SK-N-SH treated with all-trans-retinoic acid at 6 μM for 48 hours (cell line): ENCODE data around the gene SC5D.

Experiments used
- ATAC-seq: fragments of 200-7000 bp; cut with Tn5 transposase; 3 replicates; pipeline ENCODE4 v1.9.1; 2020; ENCODE audit warnings: mild to moderate bottlenecking, moderate library complexity
- BACH2 ChIP-seq: fragments of 250-450 bp; sonication (Bioruptor Pico); IDR thresholded peaks from 2 replicates; pipeline ENCODE4 v1.9.0; 2021; ENCODE audit warnings: mild to moderate bottlenecking, borderline replicate concordance
- CSDC2 ChIP-seq: fragments of 250-450 bp; sonication (Bioruptor Pico); IDR thresholded peaks from 2 replicates; pipeline ENCODE4 v1.5.0; 2020; ENCODE audit warnings: mild to moderate bottlenecking, moderate library complexity
- ESRRG ChIP-seq: fragments of 250-450 bp; sonication (Bioruptor Pico); IDR thresholded peaks from 2 replicates; pipeline ENCODE4 v1.6.1; 2021; ENCODE audit warnings: mild to moderate bottlenecking
- GLIS3 ChIP-seq: fragments of 250-450 bp; sonication (Bioruptor Pico); IDR thresholded peaks from 2 replicates; pipeline ENCODE4 v1.5.0; 2020; ENCODE audit warnings: mild to moderate bottlenecking, moderate library complexity
- ISL1 ChIP-seq: fragments of 250-450 bp; sonication (Bioruptor Pico); IDR thresholded peaks from 2 replicates; pipeline ENCODE4 v2.1.2; 2022; ENCODE audit warnings: mild to moderate bottlenecking, moderate library complexity
- PPARA ChIP-seq: fragments of 250-450 bp; sonication (Bioruptor Pico); IDR thresholded peaks from 2 replicates; pipeline ENCODE4 v1.5.0; 2020; ENCODE audit warnings: mild to moderate bottlenecking, borderline replicate concordance
- SNAI2 ChIP-seq: fragments of 250-450 bp; sonication (Bioruptor Pico); IDR thresholded peaks from 2 replicates; pipeline ENCODE4 v1.5.0; 2020; ENCODE audit warnings: mild to moderate bottlenecking, moderate library complexity
- TCF4 ChIP-seq: fragments of 250-450 bp; sonication (Bioruptor Pico); IDR thresholded peaks from 2 replicates; pipeline ENCODE4 v1.8.0; 2021; ENCODE audit warnings: mild to moderate bottlenecking, moderate library complexity, borderline replicate concordance
- TOX ChIP-seq: fragments of 250-450 bp; sonication (Bioruptor Pico); IDR thresholded peaks from 2 replicates; pipeline ENCODE4 v1.8.0; 2021; ENCODE audit warnings: mild to moderate bottlenecking, moderate library complexity, borderline replicate concordance
- ZC3H10 ChIP-seq: fragments of 250-450 bp; sonication (Bioruptor Pico); IDR thresholded peaks from 2 replicates; pipeline ENCODE4 v1.5.1; 2021; ENCODE audit warnings: mild to moderate bottlenecking, moderate library complexity
- ZFP3 ChIP-seq: fragments of 250-450 bp; sonication (Bioruptor Pico); IDR thresholded peaks from 2 replicates; pipeline ENCODE4 v1.5.0; 2020; ENCODE audit warnings: mild to moderate bottlenecking, moderate library complexity
- ZNF565 ChIP-seq: fragments of 450-650 bp; formaldehyde crosslinking; conservative IDR thresholded peaks from 2 replicates; pipeline ENCODE4 v1.5.0; 2020; ENCODE audit warnings: low read depth, mild to moderate bottlenecking, moderate library complexity
- ZNF70 ChIP-seq: fragments of 450-650 bp; formaldehyde crosslinking; IDR thresholded peaks from 2 replicates; pipeline ENCODE4 v1.5.0; 2020; ENCODE audit warnings: mild to moderate bottlenecking, moderate library complexity
- ZNF8 ChIP-seq: fragments of 450-650 bp; formaldehyde crosslinking; IDR thresholded peaks from 2 replicates; pipeline ENCODE4 v1.5.0; 2020; ENCODE audit warnings: mild to moderate bottlenecking, moderate library complexity
- TF ChIP-seq, protein P1 (sequence below): fragments of 250-450 bp; sonication (Bioruptor Pico); IDR thresholded peaks from 2 replicates; pipeline ENCODE4 v1.8.0; 2020; ENCODE audit warnings: mild to moderate bottlenecking, moderate library complexity, borderline replicate concordance
- TF ChIP-seq, protein P2 (sequence below): fragments of 250-450 bp; sonication (Bioruptor Pico); IDR thresholded peaks from 2 replicates; pipeline ENCODE4 v1.8.0; 2021; ENCODE audit warnings: low read depth, mild to moderate bottlenecking, moderate library complexity, borderline replicate concordance
- TF ChIP-seq, protein P3 (sequence below): fragments of 250-450 bp; sonication (Bioruptor Pico); IDR thresholded peaks from 2 replicates; pipeline ENCODE4 v1.5.1; 2021; ENCODE audit warnings: mild to moderate bottlenecking, moderate library complexity
- TF ChIP-seq, protein P4 (sequence below): fragments of 250-450 bp; sonication (Bioruptor Pico); IDR thresholded peaks from 2 replicates; pipeline ENCODE4 v1.5.1; 2020; ENCODE audit warnings: low read depth, mild to moderate bottlenecking, moderate library complexity

The SC5D gene

DNA sequence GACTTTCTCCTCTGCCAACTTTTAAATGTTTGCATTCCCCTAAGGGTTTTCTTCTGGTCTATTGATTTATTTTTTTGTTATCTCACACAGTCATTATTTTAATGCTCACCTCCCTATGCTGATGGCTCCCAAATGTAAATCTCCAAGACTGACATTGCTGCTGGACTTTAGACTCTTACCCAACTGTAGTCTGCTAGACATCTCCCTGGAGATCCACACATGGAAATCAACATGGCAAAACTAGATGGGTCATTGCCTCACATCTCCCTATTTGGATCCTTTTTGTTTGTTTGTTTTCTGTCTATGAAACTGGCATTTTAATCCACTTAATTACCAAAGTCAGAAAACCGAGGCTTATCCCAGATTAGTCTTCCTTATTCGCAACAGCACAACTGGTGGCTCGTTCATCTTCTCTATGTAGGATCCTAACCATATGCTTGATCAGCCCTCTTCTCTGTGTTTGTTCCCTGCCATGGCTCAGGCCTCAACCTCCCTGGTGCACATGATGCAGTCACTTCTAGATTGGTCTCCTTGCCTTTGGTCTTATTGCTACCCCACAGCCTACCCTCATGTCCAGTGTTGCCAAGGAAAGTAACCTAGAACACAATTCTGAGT is 37.3 kb downstream of the SC5D start:
- no peak for TF ChIP-seq CSDC2 (CRISPR knock-in tag)
- no peak for ATAC-seq

DNA sequence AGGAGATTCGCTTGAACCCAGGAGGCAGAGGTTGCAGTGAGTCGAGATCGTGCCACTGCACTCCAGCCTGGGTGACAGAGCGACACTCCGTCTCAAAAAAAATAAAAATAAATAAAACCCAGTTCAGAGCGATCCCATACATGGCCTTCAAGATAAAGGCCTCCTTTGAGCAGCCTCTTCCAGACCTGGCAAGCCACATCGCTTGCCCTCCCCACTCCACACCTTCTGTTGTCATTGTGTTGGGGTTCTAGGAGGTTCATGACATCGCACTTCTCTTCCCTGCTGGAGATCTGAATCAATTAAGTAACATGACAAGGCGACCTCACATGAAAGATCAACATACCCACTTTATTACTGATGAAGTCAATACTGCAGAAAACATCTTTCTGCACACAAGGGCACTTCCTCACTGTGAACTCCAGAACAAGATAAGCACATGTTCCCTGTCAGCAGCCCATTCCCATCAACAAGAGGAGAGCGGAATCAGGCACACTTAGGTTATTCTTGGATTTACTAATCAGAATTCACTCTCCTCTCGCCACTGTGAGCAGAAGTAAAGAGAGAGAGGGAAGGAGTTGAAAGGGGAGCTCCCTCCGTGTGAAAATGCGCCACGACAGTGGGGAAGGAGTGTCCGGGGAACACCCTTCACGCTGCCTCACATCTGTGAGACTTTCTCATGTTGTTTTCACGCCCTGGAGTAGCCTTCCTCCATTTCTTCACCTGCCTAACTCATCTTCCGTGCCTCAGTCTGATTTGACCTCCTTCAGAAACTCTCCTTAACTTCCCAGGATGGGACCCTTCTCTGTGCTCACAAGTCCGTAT is 38.3 kb downstream of the SC5D start:
- ATAC-seq, result no peak
- TF ChIP-seq TOX (no peak), ZNF8 (CRISPR knock-in tag) (no peak), PPARA (CRISPR knock-in tag) (no peak), GLIS3 (CRISPR knock-in tag) (no peak), TCF4 (CRISPR knock-in tag) (no peak), SNAI2 (CRISPR knock-in tag) (no peak), CSDC2 (CRISPR knock-in tag) (no peak), ESRRG (CRISPR knock-in tag) (no peak), ZNF70 (no peak)
- TF ChIP-seq, protein P1, sequence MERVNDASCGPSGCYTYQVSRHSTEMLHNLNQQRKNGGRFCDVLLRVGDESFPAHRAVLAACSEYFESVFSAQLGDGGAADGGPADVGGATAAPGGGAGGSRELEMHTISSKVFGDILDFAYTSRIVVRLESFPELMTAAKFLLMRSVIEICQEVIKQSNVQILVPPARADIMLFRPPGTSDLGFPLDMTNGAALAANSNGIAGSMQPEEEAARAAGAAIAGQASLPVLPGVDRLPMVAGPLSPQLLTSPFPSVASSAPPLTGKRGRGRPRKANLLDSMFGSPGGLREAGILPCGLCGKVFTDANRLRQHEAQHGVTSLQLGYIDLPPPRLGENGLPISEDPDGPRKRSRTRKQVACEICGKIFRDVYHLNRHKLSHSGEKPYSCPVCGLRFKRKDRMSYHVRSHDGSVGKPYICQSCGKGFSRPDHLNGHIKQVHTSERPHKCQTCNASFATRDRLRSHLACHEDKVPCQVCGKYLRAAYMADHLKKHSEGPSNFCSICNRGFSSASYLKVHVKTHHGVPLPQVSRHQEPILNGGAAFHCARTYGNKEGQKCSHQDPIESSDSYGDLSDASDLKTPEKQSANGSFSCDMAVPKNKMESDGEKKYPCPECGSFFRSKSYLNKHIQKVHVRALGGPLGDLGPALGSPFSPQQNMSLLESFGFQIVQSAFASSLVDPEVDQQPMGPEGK (CRISPR knock-in tag), result no peak
- TF ChIP-seq, protein P2, sequence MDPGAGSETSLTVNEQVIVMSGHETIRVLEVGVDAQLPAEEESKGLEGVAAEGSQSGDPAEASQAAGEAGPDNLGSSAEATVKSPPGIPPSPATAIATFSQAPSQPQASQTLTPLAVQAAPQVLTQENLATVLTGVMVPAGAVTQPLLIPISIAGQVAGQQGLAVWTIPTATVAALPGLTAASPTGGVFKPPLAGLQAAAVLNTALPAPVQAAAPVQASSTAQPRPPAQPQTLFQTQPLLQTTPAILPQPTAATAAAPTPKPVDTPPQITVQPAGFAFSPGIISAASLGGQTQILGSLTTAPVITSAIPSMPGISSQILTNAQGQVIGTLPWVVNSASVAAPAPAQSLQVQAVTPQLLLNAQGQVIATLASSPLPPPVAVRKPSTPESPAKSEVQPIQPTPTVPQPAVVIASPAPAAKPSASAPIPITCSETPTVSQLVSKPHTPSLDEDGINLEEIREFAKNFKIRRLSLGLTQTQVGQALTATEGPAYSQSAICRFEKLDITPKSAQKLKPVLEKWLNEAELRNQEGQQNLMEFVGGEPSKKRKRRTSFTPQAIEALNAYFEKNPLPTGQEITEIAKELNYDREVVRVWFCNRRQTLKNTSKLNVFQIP (CRISPR knock-in tag), result no peak
- TF ChIP-seq, protein P3, sequence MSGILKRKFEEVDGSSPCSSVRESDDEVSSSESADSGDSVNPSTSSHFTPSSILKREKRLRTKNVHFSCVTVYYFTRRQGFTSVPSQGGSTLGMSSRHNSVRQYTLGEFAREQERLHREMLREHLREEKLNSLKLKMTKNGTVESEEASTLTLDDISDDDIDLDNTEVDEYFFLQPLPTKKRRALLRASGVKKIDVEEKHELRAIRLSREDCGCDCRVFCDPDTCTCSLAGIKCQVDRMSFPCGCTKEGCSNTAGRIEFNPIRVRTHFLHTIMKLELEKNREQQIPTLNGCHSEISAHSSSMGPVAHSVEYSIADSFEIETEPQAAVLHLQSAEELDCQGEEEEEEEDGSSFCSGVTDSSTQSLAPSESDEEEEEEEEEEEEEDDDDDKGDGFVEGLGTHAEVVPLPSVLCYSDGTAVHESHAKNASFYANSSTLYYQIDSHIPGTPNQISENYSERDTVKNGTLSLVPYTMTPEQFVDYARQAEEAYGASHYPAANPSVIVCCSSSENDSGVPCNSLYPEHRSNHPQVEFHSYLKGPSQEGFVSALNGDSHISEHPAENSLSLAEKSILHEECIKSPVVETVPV (CRISPR knock-in tag), result no peak

DNA sequence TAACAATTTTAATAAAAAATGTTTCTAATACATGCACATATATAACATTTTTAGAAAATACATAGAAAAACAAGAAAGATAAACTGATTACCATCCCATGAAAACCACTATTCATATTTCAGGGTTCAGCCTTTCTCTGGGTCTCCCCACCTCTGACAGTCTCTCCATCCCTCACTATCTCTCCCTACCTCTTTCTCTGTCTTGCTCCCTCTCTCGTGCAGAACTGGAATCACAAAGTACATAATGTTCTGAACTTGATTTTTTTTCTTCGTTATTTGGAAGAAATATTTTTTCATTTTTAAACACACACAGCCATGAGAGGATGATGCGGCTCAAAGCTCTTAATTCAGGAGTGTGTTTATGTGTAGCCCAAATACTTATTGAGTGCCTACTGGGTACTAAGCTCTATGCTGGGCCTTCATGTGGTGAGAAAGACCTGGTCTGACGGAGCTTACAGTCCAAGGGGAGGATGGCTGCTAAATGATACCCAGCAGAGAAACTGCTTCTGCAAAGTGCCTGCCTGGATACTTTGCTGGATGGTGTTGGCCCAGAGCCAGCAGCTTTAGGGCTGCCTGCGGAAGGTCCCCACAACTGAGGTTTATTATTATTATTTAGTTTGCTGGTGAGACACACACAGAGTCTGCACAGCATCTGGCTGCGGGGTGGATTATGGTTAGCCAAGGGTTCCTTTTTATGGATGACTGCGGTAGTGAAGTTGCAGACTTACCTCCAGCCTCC is 42.6 kb downstream of the SC5D start:
- TF ChIP-seq CSDC2 (CRISPR knock-in tag) (no peak), ISL1 (CRISPR knock-in tag) (no peak), SNAI2 (CRISPR knock-in tag) (no peak), BACH2 (no peak), ZNF565 (CRISPR knock-in tag) (no peak), ZNF8 (CRISPR knock-in tag) (no peak), ZC3H10 (CRISPR knock-in tag) (no peak), GLIS3 (CRISPR knock-in tag) (no peak), ZFP3 (CRISPR knock-in tag) (no peak), ZNF70 (no peak)
- TF ChIP-seq, protein P4, sequence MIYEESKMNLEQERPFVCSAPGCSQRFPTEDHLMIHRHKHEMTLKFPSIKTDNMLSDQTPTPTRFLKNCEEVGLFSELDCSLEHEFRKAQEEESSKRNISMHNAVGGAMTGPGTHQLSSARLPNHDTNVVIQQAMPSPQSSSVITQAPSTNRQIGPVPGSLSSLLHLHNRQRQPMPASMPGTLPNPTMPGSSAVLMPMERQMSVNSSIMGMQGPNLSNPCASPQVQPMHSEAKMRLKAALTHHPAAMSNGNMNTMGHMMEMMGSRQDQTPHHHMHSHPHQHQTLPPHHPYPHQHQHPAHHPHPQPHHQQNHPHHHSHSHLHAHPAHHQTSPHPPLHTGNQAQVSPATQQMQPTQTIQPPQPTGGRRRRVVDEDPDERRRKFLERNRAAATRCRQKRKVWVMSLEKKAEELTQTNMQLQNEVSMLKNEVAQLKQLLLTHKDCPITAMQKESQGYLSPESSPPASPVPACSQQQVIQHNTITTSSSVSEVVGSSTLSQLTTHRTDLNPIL (CRISPR knock-in tag), result no peak
- TF ChIP-seq, protein P1 (CRISPR knock-in tag), result no peak
- TF ChIP-seq, protein P2 (CRISPR knock-in tag), result no peak
- TF ChIP-seq, protein P3 (CRISPR knock-in tag), result no peak
- peak; percentile 51; the same call in 2 of the 3 replicates for ATAC-seq
